Left lobe of liver (tissue), 2 donors: ENCODE measurements around the gene UGP2. TPM values are rescaled to one million over a fixed set of nuclear protein-coding genes. Genes with fewer than 3 reads are reported as not detected.
"Not testable (repeated sequence)": the region's sequence is repeated elsewhere in the genome, so short reads cannot be mapped to it uniquely, and the experiment has no call there.

ENCODE experiments used
- ATAC-seq: fragments of 200-7000 bp; cut with Tn5 transposase; one replicate; pipeline ENCODE4 v1.9.1; 2020; ENCODE audit warnings: mild to moderate bottlenecking, moderate library complexity
- DNase-seq: peaks from one replicate; pipeline ENCODE4 v3.0.0-alpha.2; 2020; ENCODE audit warnings: low spot score
- total RNA-seq: library from RNA; stranded (reverse); gene quantifications from one replicate; pipeline ENCODE4 v1.2.1, GENCODE V29; 2021
- donor health status: DM: no; HTN: no; CAD: no; lungs with moderate emphysema.
- donor health status: DM: no; HTN: yes; CAD: no.

Gene UGP2
- total RNA-seq, 1 donor from 2014 or later: 303 TPM

DNA sequence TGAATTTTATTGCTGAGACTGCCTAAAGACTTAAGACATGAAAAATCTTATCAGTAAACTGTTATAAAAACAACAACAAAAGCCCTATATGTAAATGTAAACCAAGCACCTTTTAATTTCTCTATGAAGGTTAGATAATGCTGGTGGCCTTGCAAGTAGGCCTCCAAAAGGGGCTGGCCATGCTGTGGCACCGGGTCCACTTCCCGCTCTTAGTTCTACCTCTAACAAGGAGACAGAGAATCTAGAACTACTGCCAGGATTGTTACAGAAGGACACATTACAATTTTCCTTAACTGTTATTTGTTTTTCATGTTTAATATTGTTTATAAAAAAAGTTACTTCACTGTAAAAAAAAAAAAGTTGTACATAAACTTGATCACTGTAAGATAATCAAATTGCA, 49.0 kb downstream of the UGP2 start:
- ATAC-seq (no peak), DNase-seq (no peak)

DNA sequence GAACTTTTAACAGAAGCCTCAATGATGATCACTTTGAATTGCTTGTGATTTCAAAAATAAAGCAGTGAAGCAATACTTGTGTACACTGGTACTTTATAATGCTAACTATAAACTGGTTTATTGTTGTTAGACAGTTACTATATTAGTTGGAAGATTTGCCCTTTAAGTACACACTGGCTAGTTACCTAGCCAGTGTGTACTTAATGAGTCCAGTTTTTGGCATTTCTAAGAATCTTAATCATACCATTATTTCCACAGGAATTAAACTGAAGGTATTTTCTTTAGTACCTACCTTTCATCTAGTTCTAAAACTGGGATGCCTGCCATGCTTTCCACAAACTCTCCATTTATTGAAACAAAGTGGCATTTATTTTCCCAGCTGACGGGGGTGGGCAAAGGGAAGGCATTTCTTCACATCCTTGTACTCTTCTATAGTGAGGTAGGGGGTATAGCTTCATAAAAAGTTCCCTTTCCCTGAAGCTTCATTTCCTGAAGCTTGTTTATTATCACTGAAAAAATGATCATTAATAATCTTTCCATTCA, 49.9 kb downstream of the UGP2 start:
- ATAC-seq (no peak), DNase-seq (no peak)

DNA sequence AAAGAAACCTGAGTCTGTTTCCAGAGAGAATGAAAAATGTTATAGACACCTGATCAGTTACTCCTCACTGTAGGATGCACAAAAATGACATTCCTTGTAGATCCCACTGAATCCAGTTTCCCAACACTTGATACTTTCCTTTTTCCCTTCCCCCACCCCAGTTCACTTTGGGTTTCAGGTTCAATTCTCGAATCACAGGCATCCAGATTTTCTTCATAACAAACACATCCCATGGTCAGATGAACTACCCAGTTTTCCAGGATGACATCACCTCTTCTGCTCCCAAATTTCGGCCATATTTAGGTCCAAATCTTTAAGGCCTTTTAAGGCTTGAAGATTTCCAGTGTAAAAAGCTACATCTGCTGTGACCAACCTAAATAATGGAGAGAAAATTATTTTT, 51.5 kb downstream of the UGP2 start:
- no peak for DNase-seq

DNA sequence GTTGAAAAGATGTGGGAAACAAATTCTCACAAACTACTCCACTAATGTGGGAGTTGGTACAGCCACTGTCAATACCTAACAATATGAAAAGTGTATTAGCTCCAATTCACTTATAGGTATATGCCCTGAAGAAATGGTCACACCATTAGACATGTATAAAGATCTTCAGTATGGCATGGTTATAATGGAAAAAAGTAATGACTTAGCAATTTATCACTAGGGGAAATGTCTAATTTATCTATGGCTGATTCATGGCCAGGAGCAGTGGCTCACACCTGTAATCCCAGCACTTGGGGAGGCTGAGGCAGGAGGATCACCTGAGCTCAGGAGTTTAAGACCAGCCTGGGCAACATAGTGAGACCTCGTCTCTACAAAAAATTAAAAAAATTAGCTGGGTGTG, 52.5 kb downstream of the UGP2 start:
- DNase-seq (no peak), ATAC-seq (no peak)

More for the DNA sequence above, 51.5 kb downstream of the UGP2 start:
- no peak for ATAC-seq

DNA sequence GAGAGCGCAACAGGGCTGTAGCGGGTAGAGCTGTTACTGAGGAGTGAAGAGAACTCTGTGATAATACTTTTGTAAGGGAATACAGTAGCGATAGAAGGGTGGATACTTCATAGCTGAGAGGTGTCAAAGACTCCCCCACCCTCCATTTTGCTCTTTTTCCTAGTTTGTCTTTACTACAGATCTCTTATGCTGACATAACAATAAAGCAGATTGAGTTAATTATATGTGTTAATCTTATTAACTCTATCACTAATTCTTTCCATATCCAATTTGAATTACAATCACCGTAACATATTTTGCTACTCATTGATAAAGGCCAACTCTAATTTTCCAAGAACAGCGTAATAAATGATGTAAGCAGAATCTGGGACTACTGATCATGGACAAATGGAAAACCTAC, 57.1 kb downstream of the UGP2 start:
- ATAC-seq (no peak), DNase-seq (no peak)

DNA sequence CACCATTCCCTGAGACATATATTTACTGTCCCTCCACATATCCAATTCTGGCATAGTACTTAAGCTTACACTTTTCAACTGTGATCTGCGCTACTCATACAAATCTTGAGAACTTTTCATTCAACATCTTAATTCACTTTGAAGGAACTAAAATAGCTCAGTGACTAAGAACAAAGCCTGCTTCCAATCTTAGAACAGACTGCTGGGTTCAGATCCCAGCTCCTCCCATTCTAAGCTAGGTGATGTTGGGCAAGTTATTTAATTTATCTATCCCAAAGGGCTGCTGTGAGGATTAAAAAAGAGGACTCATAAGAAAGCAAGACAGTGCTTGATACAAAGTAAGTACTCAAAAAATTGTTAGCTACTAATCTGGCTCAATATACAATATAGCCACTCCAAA, 57.9 kb downstream of the UGP2 start:
- ATAC-seq (peak; percentile 11), DNase-seq (no peak)

DNA sequence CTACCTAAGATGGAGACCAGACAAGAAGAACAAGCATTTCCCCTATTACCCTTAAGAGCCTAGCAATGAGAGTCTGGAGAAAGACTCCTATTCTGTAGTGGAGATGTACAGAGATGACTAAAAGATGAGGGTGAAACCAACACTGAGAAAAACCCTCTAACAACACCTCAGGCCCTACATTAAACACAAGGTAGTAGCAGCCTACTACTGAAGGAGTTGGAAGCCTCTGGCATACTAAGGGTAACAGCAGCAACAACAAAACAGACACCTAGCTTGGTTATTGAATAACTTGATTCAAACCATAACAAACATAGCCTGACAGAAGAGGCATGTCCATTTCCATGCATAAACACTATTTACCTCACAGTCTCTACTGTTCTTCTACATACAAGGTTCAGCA, 60.5 kb downstream of the UGP2 start:
- DNase-seq: no peak
- ATAC-seq: peak; percentile 50

DNA sequence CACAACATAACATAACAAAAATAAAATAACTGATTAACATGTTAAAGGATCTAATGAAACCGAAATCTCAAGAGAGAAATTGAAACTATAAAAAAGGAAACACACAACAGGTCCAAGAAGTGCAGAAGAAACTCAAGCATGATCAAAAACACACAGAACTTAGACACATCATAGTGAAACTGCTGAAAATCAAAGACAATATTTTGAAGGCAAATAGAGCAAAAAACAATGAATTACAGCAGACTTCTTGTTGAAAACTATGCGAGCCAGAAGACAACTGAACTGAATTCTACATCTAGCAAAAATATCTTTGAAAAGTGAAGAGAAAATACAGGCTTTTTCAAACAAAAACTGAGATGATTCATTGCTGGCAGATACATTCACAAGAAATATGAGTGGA, 61.3 kb downstream of the UGP2 start:
- ATAC-seq: no peak
- no peak for DNase-seq

DNA sequence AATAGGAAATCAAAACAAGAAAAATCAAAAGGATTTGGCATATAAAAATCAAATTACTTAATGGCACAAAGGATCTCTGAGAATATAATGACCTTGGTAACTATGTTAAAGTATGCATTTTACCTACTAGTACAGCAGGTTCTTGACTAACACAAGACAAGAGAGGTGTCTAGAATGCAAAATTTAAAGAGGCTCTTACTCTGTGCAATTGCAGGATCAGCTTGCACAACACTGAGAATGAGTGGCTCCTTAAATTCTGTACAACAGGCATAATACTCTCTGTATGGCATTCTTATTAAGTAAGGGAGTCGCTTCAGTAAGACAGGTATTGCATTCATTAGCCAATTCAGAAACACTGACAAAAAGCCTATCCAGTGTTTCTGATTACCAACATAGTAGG, 72.6 kb downstream of the UGP2 start:
- DNase-seq: no peak
- ATAC-seq: no peak

DNA sequence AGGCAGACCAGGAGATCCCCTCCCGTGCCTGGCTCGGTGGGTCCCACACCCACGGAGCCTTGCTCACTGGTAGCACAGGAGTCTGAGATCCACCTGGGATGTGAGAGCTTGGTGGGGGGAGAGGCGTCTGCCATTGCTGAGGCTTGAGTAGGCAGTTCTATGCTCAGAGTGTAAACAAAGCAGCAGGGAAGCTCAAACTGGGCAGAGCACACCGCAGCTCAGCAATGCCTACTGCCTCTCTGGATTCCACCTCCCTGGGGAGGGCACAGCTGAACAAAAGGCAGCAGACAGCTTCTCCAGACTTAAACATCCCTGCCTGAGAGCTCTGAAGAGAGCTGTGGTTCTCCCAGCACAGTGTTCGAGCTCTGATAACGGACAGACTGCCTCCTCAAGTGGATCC, 85.1 kb downstream of the UGP2 start:
- no peak for DNase-seq
- no peak for ATAC-seq

DNA sequence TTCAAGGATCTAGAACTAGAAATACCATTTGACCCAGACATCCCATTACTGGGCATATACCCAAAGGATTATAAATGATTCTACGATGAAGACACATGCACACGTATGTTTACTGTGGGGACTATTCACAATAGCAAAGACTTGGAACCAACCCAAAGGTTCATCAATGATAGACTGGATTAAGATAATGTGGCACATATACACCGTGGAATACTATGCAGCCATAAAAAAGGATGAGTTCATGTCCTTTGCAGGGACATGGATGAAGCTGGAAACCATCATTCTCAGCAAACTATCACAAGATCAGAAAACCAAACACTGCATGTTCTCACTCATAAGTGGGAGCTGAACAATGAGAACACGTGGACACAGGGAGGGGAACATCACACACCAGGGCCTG, 90.4 kb downstream of the UGP2 start:
- DNase-seq, ATAC-seq: not testable (repeated sequence)

Other genes starting within 250 kb of the UGP2 start
- 12.3 TPM for gene VPS54, start 177.5 kb downstream of the UGP2 start, total RNA-seq